Aorta (tissue), 5 donors: ENCODE results near the gene SRPK2. TPM values are rescaled to one million over a fixed set of nuclear protein-coding genes. Genes with fewer than 3 reads are reported as not detected.
A peak's percentile ranks its signal among the peaks of the same experiment; 100 is the strongest.

Experiments
- ATAC-seq: fragments of 200-7000 bp; cut with Tn5 transposase; one replicate; pipeline ENCODE4 v1.9.1; 2022; ENCODE audit warnings: moderate library complexity; ENCODE audit not compliant: low FRiP score
- DNase-seq, 2 donors: peaks; one replicate each; pipeline ENCODE4 v3.0.0-alpha.2; 2020
- H3K27ac ChIP-seq, 2 donors: one replicate each; pipeline ENCODE4 v1.5.1; 2013; ENCODE audit warnings: low read length in 2 of 2, mild to moderate bottlenecking in 2 of 2, moderate library complexity in 2 of 2, control low read depth in 1 of 2, inconsistent platforms in 1 of 2, low read depth in 1 of 2
- H3K27me3 ChIP-seq, 2 donors: one replicate each; pipeline ENCODE4 v1.6.1; 2013; ENCODE audit warnings: control low read depth in 1 of 2, low read length in 1 of 2, mild to moderate bottlenecking in 1 of 2, moderate library complexity in 1 of 2; ENCODE audit not compliant: insufficient read depth in 2 of 2, control insufficient read depth in 1 of 2
- H3K36me3 ChIP-seq, 2 donors: one replicate each; pipeline ENCODE4 v1.6.1; 2013; ENCODE audit warnings: control low read depth in 1 of 2, low read length in 1 of 2, mild to moderate bottlenecking in 1 of 2; ENCODE audit not compliant: insufficient read depth in 2 of 2, control insufficient read depth in 1 of 2
- H3K4me1 ChIP-seq, 2 donors: one replicate each; pipeline ENCODE4 v1.6.1; 2013; ENCODE audit warnings: low read length in 2 of 2, control low read depth in 1 of 2, mild to moderate bottlenecking in 1 of 2, moderate library complexity in 1 of 2; ENCODE audit not compliant: insufficient read depth in 2 of 2, control insufficient read depth in 1 of 2
- H3K4me3 ChIP-seq, 2 donors: one replicate each; pipeline ENCODE4 v1.5.1; 2013; ENCODE audit warnings: low read length in 2 of 2, control low read depth in 1 of 2, mild to moderate bottlenecking in 1 of 2
- H3K9me3 ChIP-seq: one replicate; pipeline ENCODE4 v1.6.1; 2013; ENCODE audit warnings: mild to moderate bottlenecking, low read length; ENCODE audit not compliant: control insufficient read depth
- WGBS, 2 donors: extraction: QIAGEN DNeasy Blood & Tissue Kit; methylation state at CpG; one replicate each; pipeline ENCODE4 v1.1.7; 2013; 5-methylcytosine and 5-hydroxymethylcytosine counted together
- intact Hi-C, 2 donors: fragments of 100-400 bp; cut with DNase I; formaldehyde crosslinking; loops; one replicate each; pipeline versions ENCODE4 v1.14.2 to v1.15.0; 2022
- polyA plus RNA-seq, 2 donors: library from polyadenylated mRNA; stranded (reverse); fragments of 200-250 nt; gene quantifications; one replicate each; pipeline ENCODE4 v1.2.3, GENCODE V29; 2013
- total RNA-seq, 2 donors: library from RNA; stranded (reverse); fragmentation: NEBNext Ultra II Directional; extraction: Animal tissue kit (Norgen Biotek cat#: 25700); gene quantifications; one replicate each; pipeline ENCODE4 v1.2.1, GENCODE V29; 2021
- donor health status: healthy with polysubstance abuse.
- donor health status: Bipolar disorder and iron deficiency.
- donor health status: DM: no; HTN: no; CAD: no.
- donor health status: DM: no; HTN: no; CAD: no.
- donor health status: DM: yes; HTN: yes; CAD: no.

The SRPK2 gene
- total and polyA plus RNA-seq, 4 donors, result 11.5 to 49.7 (median 28.7) TPM

GRCh38 chr7:105257338-105257737 is 131.4 kb downstream of the SRPK2 start:
- Histone ChIP-seq H3K9me3 (no peaks in the 10 kb centered on the region), H3K4me1 (no peaks in the 10 kb centered on the region), H3K4me3 (no peak overlapping the region), H3K36me3 (no peaks in the 10 kb centered on the region), H3K27ac (no peak overlapping the region), H3K27me3 (no peaks in the 10 kb centered on the region)
- 13 to 39% methylated on average over 1 of the region's 1 CpG for WGBS, 2 donors
- no peak for DNase-seq
- intact Hi-C loops, result no loop called here
- ATAC-seq, result no peak

- H3K4me1 ChIP-seq, result no peaks in the 10 kb centered on the region
- ATAC-seq, result no peak
- H3K9me3 ChIP-seq, result no peaks in the 10 kb centered on the region
- no peaks in the 10 kb centered on the region for H3K36me3 ChIP-seq
- no peaks in the 10 kb centered on the region for H3K27me3 ChIP-seq
- H3K4me3 ChIP-seq, result no peak overlapping the region
- no peak for DNase-seq
- intact Hi-C loops, result no loop called here
- 45 to 55% methylated on average over 2 of the region's 2 CpGs for WGBS, 2 donors
- no peak overlapping the region for H3K27ac ChIP-seq
Measured at GRCh38 chr7:105256761-105257231, 131.9 kb downstream of the SRPK2 start.

- ATAC-seq (no peak), DNase-seq (no peak)
- Histone ChIP-seq H3K9me3 (no peaks in the 10 kb centered on the region), H3K27me3 (no peaks in the 10 kb centered on the region), H3K4me1 (no peaks in the 10 kb centered on the region), H3K36me3 (no peaks in the 10 kb centered on the region), H3K4me3 (no peak overlapping the region), H3K27ac (no peak overlapping the region)
- intact Hi-C loops, result no loop called here
- 76 to 79% methylated on average over 3 of the region's 3 CpGs for WGBS, 2 donors
Measured at GRCh38 chr7:105250706-105251105, 138.0 kb downstream of the SRPK2 start.

DNA sequence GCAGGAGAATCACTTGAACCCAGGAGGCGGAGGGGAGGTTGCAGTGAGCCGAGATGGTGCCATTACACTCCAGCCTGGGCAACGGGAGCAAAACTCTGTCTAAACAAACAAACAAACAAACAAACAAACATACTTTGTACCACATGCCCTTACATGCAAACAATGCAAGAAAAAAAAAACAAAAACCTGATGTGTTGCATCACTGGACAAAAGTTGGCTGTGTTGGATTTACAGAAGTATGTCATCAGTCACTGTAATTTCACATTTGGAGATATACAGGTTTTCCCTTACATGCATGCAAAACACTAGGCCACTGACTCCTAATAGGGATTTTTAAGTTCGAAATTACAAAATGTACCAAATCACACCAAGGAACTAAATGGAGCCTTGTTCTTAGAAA is 138.5 kb downstream of the SRPK2 start:
- intact Hi-C loops, result no loop called here
- Histone ChIP-seq H3K27ac (no peak overlapping the region), H3K27me3 (no peaks in the 10 kb centered on the region), H3K4me1 (no peaks in the 10 kb centered on the region), H3K36me3 (no peaks in the 10 kb centered on the region), H3K4me3 (no peak overlapping the region), H3K9me3 (no peaks in the 10 kb centered on the region)
- ATAC-seq, result no peak
- WGBS, 2 donors, result 88 to 91% methylated on average over 4 of the region's 4 CpGs
- DNase-seq, result no peak

DNA sequence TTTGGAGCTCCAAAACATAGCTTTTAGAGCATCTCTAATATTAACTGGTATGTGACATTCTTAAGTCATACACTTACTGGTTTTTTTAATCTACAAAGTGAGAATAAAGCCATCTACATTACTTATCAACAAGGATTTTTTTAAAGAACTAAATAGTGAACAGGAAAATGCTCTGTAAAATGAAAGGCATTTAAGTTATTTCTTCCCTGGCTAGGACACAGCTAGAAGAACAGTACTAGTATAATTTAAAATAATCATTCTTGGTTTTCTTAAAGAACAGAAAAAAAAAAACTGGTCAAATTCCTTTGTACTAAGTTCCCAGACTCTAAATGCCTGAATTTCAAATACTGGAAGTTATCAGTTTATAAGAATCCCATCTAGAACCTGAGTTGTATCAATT is 139.5 kb downstream of the SRPK2 start:
- no peaks in the 10 kb centered on the region for H3K36me3 ChIP-seq
- H3K27me3 ChIP-seq, result no peaks in the 10 kb centered on the region
- no peak overlapping the region for H3K27ac ChIP-seq
- no peaks in the 10 kb centered on the region for H3K9me3 ChIP-seq
- intact Hi-C loops, result no loop called here
- DNase-seq (no peak), ATAC-seq (no peak)
- H3K4me1 ChIP-seq, result no peaks in the 10 kb centered on the region
- no peak overlapping the region for H3K4me3 ChIP-seq

DNA sequence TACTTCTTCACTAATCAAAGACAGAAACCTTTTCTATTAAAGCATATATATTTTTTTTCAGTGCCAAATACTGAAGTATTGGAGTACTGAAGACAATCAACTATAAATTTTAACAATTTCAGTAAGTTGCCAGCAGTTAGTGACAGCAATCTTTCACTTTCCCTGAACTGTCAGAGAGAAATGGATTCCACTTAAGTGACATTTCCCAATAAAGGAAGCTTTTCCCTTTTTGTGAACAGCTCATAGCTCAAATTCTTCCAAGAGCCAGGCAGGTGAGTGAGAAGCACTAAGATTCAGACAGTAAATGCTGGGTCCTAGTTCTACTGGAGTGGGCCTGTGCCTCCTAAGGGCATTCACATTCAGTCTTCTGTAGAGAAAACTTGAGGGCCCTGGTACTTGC is 142.0 kb downstream of the SRPK2 start:
- ATAC-seq (no peak), DNase-seq (no peak)
- Histone ChIP-seq H3K9me3 (no peaks in the 10 kb centered on the region), H3K4me1 (no peaks in the 10 kb centered on the region), H3K36me3 (no peaks in the 10 kb centered on the region), H3K4me3 (no peak overlapping the region), H3K27ac (no peak overlapping the region), H3K27me3 (no peaks in the 10 kb centered on the region)
- intact Hi-C loops, result no loop called here

GRCh38 chr7:105246256-105246655 is 142.5 kb downstream of the SRPK2 start:
- Histone ChIP-seq H3K27ac (no peak overlapping the region), H3K4me1 (no peaks in the 10 kb centered on the region), H3K4me3 (no peak overlapping the region), H3K9me3 (no peaks in the 10 kb centered on the region), H3K36me3 (no peaks in the 10 kb centered on the region), H3K27me3 (no peaks in the 10 kb centered on the region)
- WGBS, 2 donors, result 84 to 85% methylated on average over 4 of the region's 4 CpGs
- intact Hi-C loops, result no loop called here
- no peak for ATAC-seq
- no peak for DNase-seq

GRCh38 chr7:105245398-105246114 is 143.2 kb downstream of the SRPK2 start:
- intact Hi-C loops, result no loop called here
- Histone ChIP-seq H3K27me3 (no peaks in the 10 kb centered on the region), H3K4me3 (no peak overlapping the region), H3K36me3 (no peaks in the 10 kb centered on the region), H3K27ac (no peak overlapping the region), H3K9me3 (no peaks in the 10 kb centered on the region), H3K4me1 (no peaks in the 10 kb centered on the region)
- ATAC-seq (no peak), DNase-seq (no peak)
- WGBS, 2 donors, result 71 to 76% methylated on average over 12 of the region's 12 CpGs

- ATAC-seq, result peak; percentile 52
- WGBS, 2 donors, result 95 to 96% methylated on average over 28 of the region's 28 CpGs
- intact Hi-C loops, result no loop called here
Measured at GRCh38 chr7:105244594-105244993, 144.1 kb downstream of the SRPK2 start.

More at GRCh38 chr7:105244594-105244993, 144.1 kb downstream of the SRPK2 start:
- Histone ChIP-seq H3K27ac (no peak overlapping the region), H3K36me3 (no peaks in the 10 kb centered on the region), H3K4me3 (no peak overlapping the region), H3K4me1 (no peaks in the 10 kb centered on the region), H3K27me3 (no peaks in the 10 kb centered on the region), H3K9me3 (no peaks in the 10 kb centered on the region)
- no peak for DNase-seq
